H1 (cell line): ENCODE results near the gene IKZF2. TPM values are rescaled to one million over a fixed set of nuclear protein-coding genes. Genes with fewer than 3 reads are reported as not detected.

Source experiments
- CTCF ChIA-PET: fragments of 300-600 bp; sonication (Branson Sonifier 250); formaldehyde crosslinking; loops from one replicate; lab custom pipeline; 2021; ENCODE audit not compliant: partially characterized antibody; lab: Charles Lee
- POLR2A ChIA-PET: fragments of 300-600 bp; sonication (Branson Sonifier 250); formaldehyde crosslinking; loops from one replicate; lab custom pipeline; 2021; ENCODE audit warnings: inconsistent platforms; ENCODE audit not compliant: partially characterized antibody; lab: Charles Lee
- DNase-seq, 2 experiments: peaks; one replicate each; pipeline versions ENCODE4 v3.0.0 to v3.0.0-alpha.2; 2010 to 2022; ENCODE audit warnings: low spot score in 2 of 2, low read depth in 1 of 2, mixed read lengths in 1 of 2
- FAIRE-seq: peaks from 2 replicates; lab custom pipeline; 2011; peaks lifted over from hg19 to GRCh38; lab: Jason Lieb, UNC
- H2AFZ ChIP-seq: 2 replicates; pipeline ENCODE4 v1.8.1; 2012; ENCODE audit warnings: low read length, inconsistent platforms
- H2AK5ac ChIP-seq: 2 replicates; pipeline ENCODE4 v1.6.1; 2013; ENCODE audit warnings: low read depth, low read length
- H2BK120ac ChIP-seq: replicated peaks from 2 replicates; pipeline ENCODE3; 2013; ENCODE audit warnings: low read depth, low read length, inconsistent platforms
- H2BK12ac ChIP-seq: 2 replicates; pipeline ENCODE4 v1.6.1; 2013; ENCODE audit warnings: low read depth, low read length
- H2BK15ac ChIP-seq: 2 replicates; pipeline ENCODE4 v1.6.1; 2013; ENCODE audit warnings: low read length
- H2BK20ac ChIP-seq: 2 replicates; pipeline ENCODE4 v1.6.1; 2013; ENCODE audit warnings: low read length
- H2BK5ac ChIP-seq: 2 replicates; pipeline ENCODE4 v1.6.1; 2013; ENCODE audit warnings: low read depth, low read length
- H3K14ac ChIP-seq: 2 replicates; pipeline ENCODE4 v1.6.1; 2013; ENCODE audit warnings: inconsistent platforms; ENCODE audit not compliant: insufficient read length
- H3K18ac ChIP-seq: 2 replicates; pipeline ENCODE4 v1.6.1; 2013; ENCODE audit warnings: low read length; ENCODE audit errors: extremely low read depth
- H3K23ac ChIP-seq: 2 replicates; pipeline ENCODE4 v1.6.1; 2013; ENCODE audit warnings: inconsistent platforms; ENCODE audit not compliant: insufficient read length
- H3K23me2 ChIP-seq: 2 replicates; pipeline ENCODE4 v1.6.1; 2013; ENCODE audit warnings: low read depth, low read length
- H3K27ac ChIP-seq: 2 replicates; pipeline ENCODE4 v1.6.1; 2011; ENCODE audit warnings: low read depth, low read length, inconsistent platforms
- H3K27me3 ChIP-seq, 4 experiments: replicated peaks in 1 of 4; 1 replicate in 1 of 4; 2 replicates in 3 of 4; pipeline versions ENCODE4 v1.6.1 to v1.8.1; 2011 to 2013; ENCODE audit warnings: low read length in 3 of 4, mild to moderate bottlenecking in 3 of 4, inconsistent platforms in 2 of 4, mixed read lengths in 2 of 4, moderate library complexity in 1 of 4; ENCODE audit not compliant: control insufficient read depth in 3 of 4, insufficient read depth in 3 of 4; ENCODE audit errors: extremely low read depth in 1 of 4
- H3K36me3 ChIP-seq, 4 experiments: 2 replicates each; pipeline versions ENCODE4 v1.6.1 to v1.8.1; 2011 to 2013; ENCODE audit warnings: mild to moderate bottlenecking in 4 of 4, low read length in 3 of 4, moderate library complexity in 2 of 4, control low read depth in 1 of 4, inconsistent platforms in 1 of 4; ENCODE audit not compliant: insufficient read depth in 4 of 4, control insufficient read depth in 2 of 4
- H3K4ac ChIP-seq: replicated peaks from 2 replicates; pipeline ENCODE3; 2013; ENCODE audit warnings: low read length, low read depth, mixed read lengths, inconsistent platforms; ENCODE audit not compliant: insufficient read length
- H3K4me1 ChIP-seq, 4 experiments: replicated peaks in 1 of 4; 1 replicate in 1 of 4; 2 replicates in 3 of 4; pipeline versions ENCODE4 v1.6.1 to v1.8.1; 2011 to 2013; ENCODE audit warnings: low read length in 3 of 4, inconsistent platforms in 2 of 4, mixed read lengths in 1 of 4; ENCODE audit not compliant: insufficient read depth in 4 of 4, control insufficient read depth in 3 of 4
- H3K4me2 ChIP-seq, 2 experiments: 2 replicates each; pipeline versions ENCODE4 v1.6.1 to v1.8.1; 2011 to 2013; ENCODE audit warnings: low read depth in 2 of 2, low read length in 2 of 2, control low read depth in 1 of 2, inconsistent platforms in 1 of 2, mild to moderate bottlenecking in 1 of 2; ENCODE audit not compliant: insufficient read depth in 1 of 2
- H3K4me3 ChIP-seq, 4 experiments: fragments of 200-600, 300-600 bp in 1 of 4; sonication (generic), shearing (Covaris generic), sonication (Bioruptor Twin) in 1 of 4; 2 replicates each; pipeline versions ENCODE4 v1.5.1 to v1.8.1; 2011 to 2016; ENCODE audit warnings: low read length in 4 of 4, low read depth in 3 of 4, control low read depth in 2 of 4, inconsistent platforms in 2 of 4, mild to moderate bottlenecking in 2 of 4, mixed read lengths in 1 of 4, moderate library complexity in 1 of 4; ENCODE audit not compliant: insufficient read depth in 2 of 4; ENCODE audit errors: extremely low read depth in 1 of 4
- H3K56ac ChIP-seq: replicated peaks from 2 replicates; pipeline ENCODE3; 2013; ENCODE audit warnings: low read depth, mild to moderate bottlenecking, mixed read lengths, low read length, inconsistent platforms; ENCODE audit not compliant: insufficient read length
- H3K79me1 ChIP-seq: 2 replicates; pipeline ENCODE4 v1.6.1; 2013; ENCODE audit warnings: low read depth, low read length, control low read depth
- H3K79me2 ChIP-seq, 2 experiments: 2 replicates each; pipeline versions ENCODE4 v1.6.1 to v1.8.1; 2012 to 2013; ENCODE audit warnings: low read length in 2 of 2, mild to moderate bottlenecking in 2 of 2, inconsistent platforms in 1 of 2; ENCODE audit not compliant: insufficient read depth in 2 of 2, control insufficient read depth in 1 of 2
- H3K9ac ChIP-seq, 4 experiments: replicated peaks in 1 of 4; 1 replicate in 1 of 4; 2 replicates in 3 of 4; pipeline versions ENCODE4 v1.6.1 to v1.8.1; 2011 to 2013; ENCODE audit warnings: low read depth in 3 of 4, low read length in 3 of 4, control low read depth in 2 of 4, mild to moderate bottlenecking in 2 of 4, moderate library complexity in 2 of 4, inconsistent platforms in 1 of 4; ENCODE audit errors: extremely low read depth in 1 of 4
- H3K9me3 ChIP-seq, 2 experiments: 2 replicates each; pipeline versions ENCODE4 v1.6.1 to v1.8.1; 2012 to 2013; ENCODE audit warnings: mild to moderate bottlenecking in 2 of 2, moderate library complexity in 2 of 2, control low read depth in 1 of 2, inconsistent platforms in 1 of 2, low read depth in 1 of 2, low read length in 1 of 2, mixed read lengths in 1 of 2; ENCODE audit not compliant: insufficient read depth in 2 of 2
- H4K20me1 ChIP-seq, 2 experiments: replicated peaks in 1 of 2; 2 replicates each; pipeline versions ENCODE3 to v1.8.1; 2011 to 2013; ENCODE audit warnings: inconsistent platforms in 2 of 2, low read length in 2 of 2, mild to moderate bottlenecking in 1 of 2; ENCODE audit not compliant: insufficient read depth in 2 of 2, control insufficient read depth in 1 of 2
- H4K5ac ChIP-seq: 2 replicates; pipeline ENCODE4 v1.6.1; 2013; ENCODE audit warnings: low read length, low read depth, mixed read lengths, inconsistent platforms; ENCODE audit not compliant: insufficient read length
- H4K8ac ChIP-seq: 2 replicates; pipeline ENCODE4 v1.8.0; 2013; ENCODE audit warnings: mild to moderate bottlenecking, moderate library complexity, low read length, inconsistent platforms; ENCODE audit not compliant: insufficient read depth; ENCODE audit errors: extremely low read depth
- H4K91ac ChIP-seq: replicated peaks from 2 replicates; pipeline ENCODE3; 2013; ENCODE audit warnings: low read length, mixed read lengths, inconsistent platforms; ENCODE audit not compliant: insufficient read length
- ASH2L ChIP-seq: fragments of 200-600, 300-600 bp; sonication (generic); IDR thresholded peaks from one replicate; pipeline ENCODE4 v1.7.1; 2017; ENCODE audit warnings: low read length
- BCL11A ChIP-seq, 2 experiments: IDR thresholded peaks; one replicate each; pipeline ENCODE4 v1.6.1; 2011; ENCODE audit warnings: low read depth in 2 of 2, low read length in 2 of 2, mild to moderate bottlenecking in 2 of 2
- CEBPB ChIP-seq: IDR thresholded peaks from 2 replicates; pipeline ENCODE4 v1.6.1; 2012; ENCODE audit warnings: low read depth, low read length
- EGR1 ChIP-seq: IDR thresholded peaks from 2 replicates; pipeline ENCODE4 v1.6.1; 2011; ENCODE audit warnings: low read depth, low read length, borderline replicate concordance
- EZH2 ChIP-seq: fragments of 200-600 bp; sonication (generic); IDR thresholded peaks from 2 replicates; pipeline ENCODE4 v1.7.1; 2012; ENCODE audit warnings: low read depth, mild to moderate bottlenecking, moderate library complexity, low read length, inconsistent platforms; ENCODE audit not compliant: severe bottlenecking
- KDM5A ChIP-seq: fragments of 200-600 bp; IDR thresholded peaks from 2 replicates; pipeline ENCODE4 v1.7.1; 2012; ENCODE audit warnings: mild to moderate bottlenecking, low read length, inconsistent platforms, mixed read lengths
- MAFK ChIP-seq: IDR thresholded peaks from 2 replicates; pipeline ENCODE4 v1.6.1; 2012; ENCODE audit warnings: low read depth, mild to moderate bottlenecking, improper control_type of control experiment, low read length
- POLR2A ChIP-seq, 2 experiments: IDR thresholded peaks; 1 replicate in 1 of 2; 2 replicates in 1 of 2; pipeline ENCODE4 v1.6.1; 2011; ENCODE audit warnings: low read depth in 2 of 2, low read length in 2 of 2, mild to moderate bottlenecking in 2 of 2; ENCODE audit errors: control extremely low read depth in 1 of 2
- RAD21 ChIP-seq, 2 experiments: IDR thresholded peaks in 1 of 2; conservative IDR thresholded peaks in 1 of 2; 2 replicates each; pipeline ENCODE4 v1.6.1; 2011; ENCODE audit warnings: low read depth in 2 of 2, low read length in 2 of 2, improper control_type of control experiment in 1 of 2, inconsistent platforms in 1 of 2, mild to moderate bottlenecking in 1 of 2, moderate library complexity in 1 of 2
- RBBP5 ChIP-seq: IDR thresholded peaks from 2 replicates; pipeline ENCODE4 v1.7.1; 2012; ENCODE audit warnings: low read depth, mild to moderate bottlenecking, inconsistent platforms, low read length, moderate library complexity, borderline replicate concordance
- SIX5 ChIP-seq: IDR thresholded peaks from 2 replicates; pipeline ENCODE4 v1.6.1; 2011; ENCODE audit warnings: mild to moderate bottlenecking, low read depth, low read length
- SRF ChIP-seq: IDR thresholded peaks from 2 replicates; pipeline ENCODE4 v1.6.1; 2011; ENCODE audit warnings: mild to moderate bottlenecking, low read depth, low read length, moderate library complexity
- TCF12 ChIP-seq: IDR thresholded peaks from 2 replicates; pipeline ENCODE4 v1.6.1; 2011; ENCODE audit warnings: low read depth, mild to moderate bottlenecking, low read length
- TEAD4 ChIP-seq: IDR thresholded peaks from 2 replicates; pipeline ENCODE4 v1.6.1; 2012; ENCODE audit warnings: low read depth, low read length, inconsistent platforms, mixed read lengths
- WGBS, 2 experiments: shearing (Covaris generic) in 1 of 2; methylation state at CpG; one replicate each; pipeline versions ENCODE4 v1.1.6 to v1.1.7; 2013 to 2015; ENCODE audit warnings: low lambda C conversion rate in 2 of 2, mixed read lengths in 2 of 2, inconsistent platforms in 1 of 2, low coverage in 1 of 2, missing lambda C conversion rate in 1 of 2; ENCODE audit not compliant: insufficient replicate concordance in 2 of 2, insufficient coverage in 1 of 2, insufficient read length in 1 of 2; ENCODE audit errors: extremely low coverage in 1 of 2, missing lambda C conversion rate in 1 of 2; 5-methylcytosine and 5-hydroxymethylcytosine counted together
- polyA plus RNA-seq, 7 experiments: library from polyadenylated mRNA; depleted of rRNA in 3 of 7; stranded (reverse) in 5 of 7; unstranded in 2 of 7; fragments of >200 nt in 5 of 7; fragments of 200-250 nt in 2 of 7; gene quantifications; 1 replicate in 5 of 7; 2 replicates in 1 of 7; 4 replicates in 1 of 7; pipeline versions ENCODE4 v1.2.1 to v1.2.3, GENCODE V29; 2011 to 2013; ENCODE audit warnings: missing spikeins in 2 of 7, mixed read lengths in 2 of 7
- total RNA-seq: library from RNA; stranded (reverse); fragmentation: NEBNext Ultra II Directional; extraction: Animal tissue kit (Norgen Biotek cat#: 25700); gene quantifications from 2 replicates; pipeline ENCODE4 v1.2.1, GENCODE V29; 2021

Gene IKZF2
- total and polyA plus RNA-seq, 2 of the 8 experiments (the other 6 are each of a cell fraction or from before 2014, with no cell fraction given) = 1.7 to 4.4 TPM

DNA sequence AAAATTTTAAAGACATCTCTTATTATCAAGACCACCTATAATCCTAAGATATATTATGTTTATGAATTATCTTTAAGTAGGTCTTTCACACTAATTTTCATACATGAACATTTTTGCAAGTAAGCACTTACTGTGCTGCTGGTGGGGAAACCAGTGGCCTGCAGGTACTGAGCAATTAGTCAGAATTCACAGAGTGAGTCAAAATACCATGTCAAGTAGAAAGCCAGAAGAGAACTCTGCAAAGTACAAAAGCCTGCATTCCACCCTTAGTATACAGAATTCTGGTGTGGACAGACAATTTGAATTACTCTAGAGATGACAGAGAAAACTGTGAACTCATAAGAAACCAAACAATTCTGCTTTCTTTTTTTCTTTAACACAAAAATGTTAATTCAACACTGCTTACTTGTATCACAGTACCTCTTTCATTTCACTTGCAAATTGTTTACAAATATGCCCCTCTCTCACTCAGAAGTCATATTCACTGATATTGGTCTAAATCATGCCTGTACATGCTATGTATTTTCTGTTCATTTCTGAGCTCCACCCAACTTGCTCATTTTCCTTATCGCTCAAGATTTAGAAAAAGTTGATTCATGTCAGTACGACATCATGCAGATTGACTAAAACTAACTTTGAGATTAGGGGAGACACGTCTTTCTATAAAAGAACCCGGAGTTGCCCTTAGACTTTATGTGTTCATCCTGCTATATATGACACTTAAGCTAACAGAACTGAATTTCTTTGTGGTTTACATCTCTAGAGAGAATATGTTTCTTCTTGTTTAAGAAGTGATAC lies 182.9 kb downstream of the IKZF2 start:
- Histone ChIP-seq H2AFZ (no peak overlapping the region), H3K9ac (no peak overlapping the region), H3K23ac (no peak overlapping the region), H3K4me3 (no peak overlapping the region), H3K27ac (no peak overlapping the region), H4K20me1 (no peaks in the 10 kb centered on the region), H3K14ac (no peak overlapping the region), H2BK12ac (no peak overlapping the region), H2AK5ac (no peak overlapping the region), H3K18ac (no peak overlapping the region), H4K91ac (no peak overlapping the region), H3K4me2 (no peak overlapping the region), H3K4me1 (no peaks in the 10 kb centered on the region; a peak in 1 of 7 replicates), H3K56ac (no peak overlapping the region), H3K9me3 (no peaks in the 10 kb centered on the region), H3K4ac (no peak overlapping the region), H3K79me1 (no peaks in the 10 kb centered on the region), H2BK15ac (no peak overlapping the region), H4K5ac (no peak overlapping the region), H3K23me2 (no peaks in the 10 kb centered on the region), H3K36me3 (no peaks in the 10 kb centered on the region), H2BK5ac (no peak overlapping the region), H3K79me2 (no peaks in the 10 kb centered on the region), H3K27me3 (no peaks in the 10 kb centered on the region), H2BK20ac (no peak overlapping the region), H4K8ac (no peak overlapping the region), H2BK120ac (no peak overlapping the region)
- ChIA-PET POLR2A (interaction anchor here (0.6 kb wide), 1 partner anchor 1991 kb away, joined by 3 read pairs; no protein-coding TSS in a partner anchor), CTCF (interaction anchor here (0.8 to 3.0 kb wide), 3 partner anchors 10 to 17 kb away, joined by 3 to 12 read pairs (median 3); no protein-coding TSS in a partner anchor)
- DNase-seq (no peak), FAIRE-seq (no peak)
- 84% methylated on average over 4 of the region's 4 CpGs; no CpG with 5 or more reads in 1 of the 2 experiments for WGBS, 2 experiments
- TF ChIP-seq KDM5A (no peak), EGR1 (no peak), TEAD4 (no peak), POLR2A (IDR thresholded peaks at IDR 0.05; ENCODE audit: control extremely low read depth in 1 of 2, low read depth in 2 of 2, low read length in 2 of 2) (no peak), CEBPB (no peak), RAD21 (IDR thresholded peaks at IDR 0.05 in 1 of 2, conservative IDR thresholded peaks at IDR 0.05 in 1 of 2; ENCODE audit: low read depth in 2 of 2, low read length in 2 of 2) (no peak), SRF (no peak), SIX5 (no peak), BCL11A (IDR thresholded peaks at IDR 0.05; ENCODE audit: low read depth in 2 of 2, low read length in 2 of 2) (no peak), RBBP5 (no peak), ASH2L (no peak), EZH2 (no peak), MAFK (no peak), TCF12 (no peak)
